Activated naive CD8-positive, alpha-beta T cell (primary cell): ENCODE measurements around the gene DUSP3.
"Not testable (repeated sequence)": the region's sequence is repeated elsewhere in the genome, so short reads cannot be mapped to it uniquely, and the experiment has no call there.

Source experiments
- H3K27ac Mint-ChIP-seq: one replicate; pipeline ENCODE4 v1.8.0; 2021; ENCODE audit warnings: mixed read lengths
- H3K27me3 Mint-ChIP-seq: one replicate; pipeline ENCODE4 v1.8.0; 2021; ENCODE audit warnings: mixed read lengths
- H3K36me3 Mint-ChIP-seq: one replicate; pipeline ENCODE4 v1.8.0; 2021; ENCODE audit warnings: mixed read lengths
- H3K4me1 Mint-ChIP-seq: one replicate; pipeline ENCODE4 v1.8.0; 2021; ENCODE audit warnings: low read depth, mixed read lengths
- H3K4me3 Mint-ChIP-seq: one replicate; pipeline ENCODE4 v1.8.0; 2021; ENCODE audit warnings: mild to moderate bottlenecking, mixed read lengths
- H3K9me3 Mint-ChIP-seq: one replicate; pipeline ENCODE4 v1.8.0; 2021; ENCODE audit warnings: low read depth, mixed read lengths

The DUSP3 gene

GRCh38 chr17:43812396-43813265 lies 33.9 kb upstream of the DUSP3 start:
- no peaks in the 10 kb centered on the region for H3K36me3 Mint-ChIP-seq
- no peaks in the 10 kb centered on the region for H3K9me3 Mint-ChIP-seq
- H3K4me3 Mint-ChIP-seq, result no peak overlapping the region
- no peaks in the 10 kb centered on the region for H3K4me1 Mint-ChIP-seq
- H3K27ac Mint-ChIP-seq, result no peak overlapping the region
- peaks cover 3% of the 10 kb centered on the region for H3K27me3 Mint-ChIP-seq

GRCh38 chr17:43810823-43811222 lies 32.0 kb upstream of the DUSP3 start:
- H3K4me3 Mint-ChIP-seq, result no peak overlapping the region
- no peaks in the 10 kb centered on the region for H3K4me1 Mint-ChIP-seq
- peaks cover 3% of the 10 kb centered on the region for H3K27me3 Mint-ChIP-seq
- no peaks in the 10 kb centered on the region for H3K36me3 Mint-ChIP-seq
- H3K27ac Mint-ChIP-seq, result no peak overlapping the region
- no peaks in the 10 kb centered on the region for H3K9me3 Mint-ChIP-seq

- H3K36me3 Mint-ChIP-seq, result no peaks in the 10 kb centered on the region
- no peaks in the 10 kb centered on the region for H3K9me3 Mint-ChIP-seq
- no peak overlapping the region for H3K4me3 Mint-ChIP-seq
- H3K27me3 Mint-ChIP-seq, result peaks cover 3% of the 10 kb centered on the region
- H3K4me1 Mint-ChIP-seq, result no peaks in the 10 kb centered on the region
- no peak overlapping the region for H3K27ac Mint-ChIP-seq
Observed at GRCh38 chr17:43810226-43810715, 31.5 kb upstream of the DUSP3 start.

- Mint-ChIP-seq H3K36me3 (no peaks in the 10 kb centered on the region), H3K9me3 (no peaks in the 10 kb centered on the region), H3K27ac (no peak overlapping the region), H3K4me3 (no peak overlapping the region), H3K27me3 (peaks cover 10% of the 10 kb centered on the region), H3K4me1 (no peaks in the 10 kb centered on the region)
Observed at GRCh38 chr17:43809121-43809520, 30.3 kb upstream of the DUSP3 start.

GRCh38 chr17:43808076-43808475 lies 29.3 kb upstream of the DUSP3 start:
- no peaks in the 10 kb centered on the region for H3K9me3 Mint-ChIP-seq
- no peak overlapping the region for H3K27ac Mint-ChIP-seq
- H3K27me3 Mint-ChIP-seq, result peaks cover 10% of the 10 kb centered on the region
- H3K4me3 Mint-ChIP-seq, result no peak overlapping the region
- no peaks in the 10 kb centered on the region for H3K4me1 Mint-ChIP-seq
- H3K36me3 Mint-ChIP-seq, result no peaks in the 10 kb centered on the region

GRCh38 chr17:43805117-43805516 lies 26.3 kb upstream of the DUSP3 start:
- H3K27me3 Mint-ChIP-seq, result peaks cover 13% of the 10 kb centered on the region

GRCh38 chr17:43803758-43804157 lies 25.0 kb upstream of the DUSP3 start:
- Mint-ChIP-seq H3K4me3 (no peak overlapping the region), H3K27me3 (peaks cover 19% of the 10 kb centered on the region), H3K27ac (no peak overlapping the region), H3K4me1 (no peaks in the 10 kb centered on the region), H3K9me3 (no peaks in the 10 kb centered on the region), H3K36me3 (no peaks in the 10 kb centered on the region)

More at GRCh38 chr17:43805117-43805516, 26.3 kb upstream of the DUSP3 start:
- Mint-ChIP-seq H3K36me3 (no peaks in the 10 kb centered on the region), H3K27ac (no peak overlapping the region), H3K4me1 (no peaks in the 10 kb centered on the region), H3K4me3 (no peak overlapping the region), H3K9me3 (no peaks in the 10 kb centered on the region)

GRCh38 chr17:43801844-43802243 lies 23.1 kb upstream of the DUSP3 start:
- H3K4me3 Mint-ChIP-seq, result no peak overlapping the region
- H3K36me3 Mint-ChIP-seq, result peaks cover 2% of the 10 kb centered on the region
- H3K4me1 Mint-ChIP-seq, result no peaks in the 10 kb centered on the region
- H3K9me3 Mint-ChIP-seq, result no peaks in the 10 kb centered on the region
- H3K27me3 Mint-ChIP-seq, result peaks cover 16% of the 10 kb centered on the region
- no peak overlapping the region for H3K27ac Mint-ChIP-seq

- Mint-ChIP-seq H3K36me3 (peaks cover 2% of the 10 kb centered on the region), H3K4me3 (no peak overlapping the region), H3K27ac (no peak overlapping the region), H3K27me3 (peaks cover 16% of the 10 kb centered on the region), H3K9me3 (no peaks in the 10 kb centered on the region), H3K4me1 (no peaks in the 10 kb centered on the region)
Observed at GRCh38 chr17:43800736-43801135, 22.0 kb upstream of the DUSP3 start.

- Mint-ChIP-seq H3K27me3 (peaks cover 9% of the 10 kb centered on the region), H3K4me1 (no peaks in the 10 kb centered on the region)
Observed at GRCh38 chr17:43799047-43799446, 20.3 kb upstream of the DUSP3 start.

GRCh38 chr17:43798024-43798423 lies 19.2 kb upstream of the DUSP3 start:
- H3K9me3 Mint-ChIP-seq, H3K4me1 Mint-ChIP-seq, H3K36me3 Mint-ChIP-seq, H3K4me3 Mint-ChIP-seq, H3K27ac Mint-ChIP-seq: not testable (repeated sequence)
- peaks cover 10% of the 10 kb centered on the region for H3K27me3 Mint-ChIP-seq

More at GRCh38 chr17:43799047-43799446, 20.3 kb upstream of the DUSP3 start:
- Mint-ChIP-seq H3K4me3 (no peak overlapping the region), H3K9me3 (no peaks in the 10 kb centered on the region), H3K27ac (no peak overlapping the region), H3K36me3 (peaks cover 2% of the 10 kb centered on the region)

- H3K27me3 Mint-ChIP-seq, H3K9me3 Mint-ChIP-seq, H3K4me1 Mint-ChIP-seq, H3K27ac Mint-ChIP-seq, H3K36me3 Mint-ChIP-seq, H3K4me3 Mint-ChIP-seq: not testable (repeated sequence)
Observed at GRCh38 chr17:43792668-43793067, 13.9 kb upstream of the DUSP3 start.

GRCh38 chr17:43791589-43791988 lies 12.8 kb upstream of the DUSP3 start:
- no peaks in the 10 kb centered on the region for H3K4me1 Mint-ChIP-seq
- no peaks in the 10 kb centered on the region for H3K9me3 Mint-ChIP-seq
- H3K27me3 Mint-ChIP-seq, result peaks cover 1% of the 10 kb centered on the region
- no peak overlapping the region for H3K27ac Mint-ChIP-seq
- no peaks in the 10 kb centered on the region for H3K36me3 Mint-ChIP-seq
- H3K4me3 Mint-ChIP-seq, result no peak overlapping the region

GRCh38 chr17:43790311-43790940 lies 11.6 kb upstream of the DUSP3 start:
- Mint-ChIP-seq H3K27me3 (peaks cover 1% of the 10 kb centered on the region), H3K27ac (no peak overlapping the region), H3K4me1 (no peaks in the 10 kb centered on the region), H3K36me3 (no peaks in the 10 kb centered on the region), H3K9me3 (no peaks in the 10 kb centered on the region), H3K4me3 (no peak overlapping the region)

GRCh38 chr17:43789482-43789881 lies 10.7 kb upstream of the DUSP3 start:
- Mint-ChIP-seq H3K4me3 (no peak overlapping the region), H3K27ac (no peak overlapping the region), H3K36me3 (no peaks in the 10 kb centered on the region), H3K4me1 (no peaks in the 10 kb centered on the region), H3K27me3 (peaks cover 1% of the 10 kb centered on the region), H3K9me3 (no peaks in the 10 kb centered on the region)
